K562 (cell line): ENCODE data around the gene IFT122. TPM values are rescaled to one million over a fixed set of nuclear protein-coding genes. Genes with fewer than 3 reads are reported as not detected.

Experiments used
- ATAC-seq: fragments of 200-7000 bp; cut with Tn5 transposase; 3 replicates; pipeline ENCODE4 v1.9.1; 2020; ENCODE audit warnings: moderate library complexity
- BruUV-seq: library from RNA; stranded (reverse); fragments of 400-500 nt; replicated peaks from 2 replicates; lab custom pipeline; 2021; lab: Mats Ljungman, UMichigan
- CTCF ChIA-PET: fragments of 300-600 bp; formaldehyde crosslinking; extraction: SDS; loops from one replicate; lab custom pipeline; 2021; ENCODE audit warnings: low intra/inter-chr PET ratio; lab: Yijun Ruan, JAX
- POLR2A ChIA-PET: fragments of 300-600, 350-650 bp; sonication (Branson Sonifier 250); formaldehyde crosslinking; extraction: SDS; loops from one replicate; lab custom pipeline; 2021; ENCODE audit warnings: antibody characterized with exemption, inconsistent platforms; lab: Yijun Ruan, JAX
- DNase-seq, 4 experiments: peaks; one replicate each; pipeline versions ENCODE4 v3.0.0 to v3.0.0-alpha.2; 2011 to 2018; ENCODE audit warnings: low spot score in 3 of 4, mixed read lengths in 3 of 4; ENCODE audit errors: extremely low read depth in 1 of 4
- FAIRE-seq: peaks from 2 replicates; lab custom pipeline; 2011; peaks lifted over from hg19 to GRCh38; lab: Jason Lieb, UNC
- H2AFZ ChIP-seq: 2 replicates; pipeline ENCODE4 v1.6.0; 2011; ENCODE audit warnings: low read depth, low read length, control low read depth, inconsistent platforms
- H3K27ac ChIP-seq: fragments of 200-600 bp; 3 replicates; pipeline ENCODE4 v1.8.0; 2011; ENCODE audit warnings: low read depth, mild to moderate bottlenecking, control low read depth, inconsistent platforms, low read length, moderate library complexity, mixed read lengths; ENCODE audit errors: extremely low read depth
- H3K27me3 ChIP-seq, 2 experiments: fragments of 300-600 bp in 1 of 2; 2 replicates in 1 of 2; 3 replicates in 1 of 2; pipeline versions ENCODE4 v1.6.0 to v1.8.0; 2011; ENCODE audit warnings: inconsistent platforms in 2 of 2, low read length in 2 of 2, mild to moderate bottlenecking in 1 of 2, mixed read lengths in 1 of 2, moderate library complexity in 1 of 2; ENCODE audit not compliant: control insufficient read depth in 2 of 2, insufficient read depth in 2 of 2
- H3K36me3 ChIP-seq: fragments of 300-600 bp; 3 replicates; pipeline ENCODE4 v1.8.0; 2011; ENCODE audit warnings: mild to moderate bottlenecking, low read length, inconsistent platforms; ENCODE audit not compliant: control insufficient read depth, insufficient read depth
- H3K4me1 ChIP-seq, 2 experiments: fragments of 200-600 bp in 1 of 2; replicated peaks in 1 of 2; 2 replicates in 1 of 2; 3 replicates in 1 of 2; pipeline versions ENCODE4 v1.5.1 to v1.8.0; 2011; ENCODE audit warnings: inconsistent platforms in 2 of 2, low read length in 2 of 2, mild to moderate bottlenecking in 1 of 2, mixed read lengths in 1 of 2, moderate library complexity in 1 of 2; ENCODE audit not compliant: control insufficient read depth in 2 of 2, insufficient read depth in 2 of 2
- H3K4me2 ChIP-seq: 2 replicates; pipeline ENCODE4 v1.6.1; 2011; ENCODE audit warnings: low read length, control low read depth, inconsistent platforms, mixed read lengths; ENCODE audit not compliant: insufficient read depth
- H3K4me3 ChIP-seq: fragments of 200-600 bp; sonication (generic), shearing (Covaris generic); 2 replicates; pipeline ENCODE4 v1.5.1; 2016; ENCODE audit warnings: control low read depth, inconsistent platforms
- H3K79me2 ChIP-seq: fragments of 200-600 bp; 3 replicates; pipeline ENCODE4 v1.8.0; 2011; ENCODE audit warnings: low read length, inconsistent platforms; ENCODE audit not compliant: control insufficient read depth, insufficient read depth
- H3K9ac ChIP-seq, 2 experiments: 2 replicates each; pipeline versions ENCODE4 v1.6.0 to v1.6.1; 2011; ENCODE audit warnings: low read depth in 2 of 2, low read length in 2 of 2, control low read depth in 1 of 2, inconsistent platforms in 1 of 2, mild to moderate bottlenecking in 1 of 2, mixed read lengths in 1 of 2; ENCODE audit not compliant: insufficient read depth in 1 of 2
- H3K9me1 ChIP-seq: one replicate; pipeline ENCODE4 v1.6.0; 2011; ENCODE audit warnings: inconsistent platforms, mild to moderate bottlenecking, low read length, moderate library complexity; ENCODE audit not compliant: control insufficient read depth, insufficient read depth
- H3K9me3 ChIP-seq: replicated peaks from 2 replicates; pipeline ENCODE4 v1.5.1; 2011; ENCODE audit warnings: low read depth, low read length, inconsistent platforms; ENCODE audit not compliant: control insufficient read depth, insufficient read depth
- H4K20me1 ChIP-seq: replicated peaks from 2 replicates; pipeline ENCODE4 v1.6.1; 2011; ENCODE audit warnings: low read length, inconsistent platforms, mixed read lengths; ENCODE audit not compliant: control insufficient read depth, insufficient read depth
- ATF4 ChIP-seq: fragments of 450-650 bp; formaldehyde crosslinking; IDR thresholded peaks from 2 replicates; pipeline ENCODE4 v1.4.0; 2022; ENCODE audit warnings: mild to moderate bottlenecking, moderate library complexity
- CEBPZ ChIP-seq: fragments of 150-350 bp; IDR thresholded peaks from 2 replicates; pipeline ENCODE4 v1.6.1; 2014; ENCODE audit warnings: low read depth, mild to moderate bottlenecking, low read length, borderline replicate concordance
- MCM7 ChIP-seq, 2 experiments: fragments of 450-650 bp; IDR thresholded peaks; 2 replicates each; pipeline ENCODE4 v1.6.1; 2016 to 2018
- RBFOX2 ChIP-seq: fragments of 200-400 bp; formaldehyde crosslinking; IDR thresholded peaks from 2 replicates; pipeline ENCODE4 v1.6.1; 2017; ENCODE audit warnings: low read depth, mild to moderate bottlenecking, low read length, moderate library complexity
- RBM22 ChIP-seq: fragments of 200-400 bp; formaldehyde crosslinking; IDR thresholded peaks from 2 replicates; pipeline ENCODE4 v1.6.1; 2018; ENCODE audit warnings: low read length, low read depth; ENCODE audit not compliant: poor library complexity, severe bottlenecking
- TFAM ChIP-seq: fragments of 250-450 bp; sonication (Bioruptor Pico); conservative IDR thresholded peaks from 2 replicates; pipeline ENCODE4 v1.5.0; 2021; ENCODE audit warnings: mild to moderate bottlenecking, moderate library complexity
- THRB ChIP-seq: fragments of 450-650 bp; formaldehyde crosslinking; conservative IDR thresholded peaks from 2 replicates; pipeline ENCODE4 v1.4.0; 2022; ENCODE audit warnings: mild to moderate bottlenecking, missing genetic modification characterization
- VEZF1 ChIP-seq: fragments of 200-800 bp; sonication (Bioruptor generic); IDR thresholded peaks from 2 replicates; pipeline ENCODE4 v1.6.1; 2017; ENCODE audit warnings: missing genetic modification characterization, missing compliant biosample characterization
- ZBED1 ChIP-seq: IDR thresholded peaks from 2 replicates; pipeline ENCODE4 v1.6.1; 2014
- ZMIZ1 ChIP-seq, 2 experiments: fragments of 150-350 bp in 1 of 2; IDR thresholded peaks; 2 replicates each; pipeline ENCODE4 v1.6.1; 2012 to 2016; ENCODE audit warnings: low read depth in 2 of 2, low read length in 2 of 2, mild to moderate bottlenecking in 1 of 2, moderate library complexity in 1 of 2
- ZNF76 ChIP-seq: fragments of 250-450 bp; sonication (Bioruptor Pico); IDR thresholded peaks from 2 replicates; pipeline ENCODE4 v1.4.0; 2020; ENCODE audit warnings: mild to moderate bottlenecking, moderate library complexity, borderline replicate concordance
- WGBS: fragments of 100-300 bp; shearing (Covaris generic); methylation state at CpG from one replicate; pipeline ENCODE4 v1.1.6; 2016; ENCODE audit warnings: low coverage, mixed read lengths; ENCODE audit not compliant: insufficient coverage; ENCODE audit errors: missing lambda C conversion rate; 5-methylcytosine and 5-hydroxymethylcytosine counted together
- in situ Hi-C: fragments of 300-500 bp; cut with MboI; formaldehyde crosslinking; loops from 4 replicates; pipeline ENCODE4 v1.15.0; 2018; ENCODE audit warnings: inconsistent platforms, mixed read lengths
- intact Hi-C: fragments of 100-400 bp; cut with micrococcal nuclease; formaldehyde crosslinking; loops from 2 replicates; pipeline ENCODE4 v1.14.2; 2022
- polyA plus RNA-seq, 8 experiments: library from polyadenylated mRNA; depleted of rRNA in 4 of 8; stranded (reverse) in 5 of 8; unstranded in 3 of 8; fragments of >200 nt; fragmentation: Nextera tagmentation in 2 of 8; fragmentation: Illumina TruSeq in 1 of 8; extraction: Ambion mirVana in 2 of 8; extraction: Trizol in 1 of 8; gene quantifications; 2 replicates each; pipeline versions ENCODE4 v1.2.1 to v1.2.3, GENCODE V29; 2011 to 2014; ENCODE audit warnings: inconsistent platforms in 1 of 8, missing spikeins in 1 of 8
- total RNA-seq, 7 experiments: library from RNA; depleted of rRNA in 6 of 7; stranded (reverse); fragments of >200 nt in 6 of 7; fragmentation: Illumina TruSeq in 2 of 7; extraction: Trizol in 2 of 7; gene quantifications; 2 replicates each; pipeline versions ENCODE4 v1.2.1 to v1.2.3, GENCODE V29; 2011 to 2021; ENCODE audit warnings: low replicate concordance in 1 of 7

The IFT122 gene
- total and polyA plus RNA-seq, 9 of the 15 experiments (the other 6 are each of a cell fraction or from before 2014, with no cell fraction given), result 2.4 to 11.5 (median 7.7) TPM

- POLR2A ChIA-PET, result interaction anchor here (0.6 to 1.2 kb wide), 3 partner anchors 8 to 33 kb away, joined by 3 to 5 read pairs (median 3); no protein-coding TSS in a partner anchor
- no peaks in the 10 kb centered on the region for H4K20me1 ChIP-seq
- CTCF ChIA-PET, result no interaction called here
- H3K4me3 ChIP-seq, result no peak overlapping the region
- 94% methylated on average over 5 of the region's 5 CpGs for WGBS
- FAIRE-seq (no peak), ATAC-seq (no peak), DNase-seq (no peak)
- H3K9ac ChIP-seq, result no peak overlapping the region
- H3K9me1 ChIP-seq, result no peaks in the 10 kb centered on the region
- H3K36me3 ChIP-seq, result peaks cover 89% of the 10 kb centered on the region
- H3K4me1 ChIP-seq, result peaks cover 7 to 24% of the 10 kb centered on the region in 2 experiments; a peak in 4 of 5 replicates
- H3K79me2 ChIP-seq, result peaks cover 49% of the 10 kb centered on the region
- intact Hi-C loops, result no loop called here
- in situ Hi-C loops, result no loop called here
- H3K27me3 ChIP-seq, result no peaks in the 10 kb centered on the region
- BruUV-seq, result no TSS peak
- no peak overlapping the region for H2AFZ ChIP-seq
- H3K4me2 ChIP-seq, result no peak overlapping the region
- no peaks in the 10 kb centered on the region for H3K9me3 ChIP-seq
- no peak overlapping the region for H3K27ac ChIP-seq
- TF ChIP-seq RBFOX2, result no peak
- no peak for TF ChIP-seq MCM7 (IDR thresholded peaks at IDR 0.05)
- TF ChIP-seq ZNF76 (CRISPR knock-in tag), result no peak
- TF ChIP-seq ZMIZ1 (IDR thresholded peaks at IDR 0.05; ENCODE audit: low read depth in 2 of 2, low read length in 2 of 2), result no peak
- TF ChIP-seq ZBED1, result no peak
- TF ChIP-seq TFAM (CRISPR knock-in tag), result no peak
- no peak for TF ChIP-seq RBM22
- no peak for TF ChIP-seq CEBPZ
- no peak for TF ChIP-seq THRB (CRISPR knock-in tag)
- no peak for TF ChIP-seq VEZF1 (CRISPR knock-in tag)
- TF ChIP-seq ATF4, result no peak
Measured at GRCh38 chr3:129433565-129433964, 6.5 kb upstream of the IFT122 start.
